HepG2 (cell line): Measurements from ENCODE around the gene GDF9. TPM values are rescaled to one million over a fixed set of nuclear protein-coding genes. Genes with fewer than 3 reads are reported as not detected.

Experiments used
- HNRNPL ChIP-seq: fragments of 200-400 bp; formaldehyde crosslinking; IDR thresholded peaks from 2 replicates; pipeline ENCODE4 v1.6.1; 2017; ENCODE audit warnings: mild to moderate bottlenecking, low read depth, low read length
- IKZF4 ChIP-seq: sonication (generic); formaldehyde crosslinking; IDR thresholded peaks from 2 replicates; pipeline ENCODE4 v1.5.1; 2020; ENCODE audit warnings: borderline replicate concordance, mild to moderate bottlenecking, low read depth, missing genetic modification reagents; ENCODE audit errors: not compliant biosample characterization
- MAF1 ChIP-seq: sonication (generic); formaldehyde crosslinking; IDR thresholded peaks from 2 replicates; pipeline ENCODE4 v1.5.0; 2020; ENCODE audit warnings: missing genetic modification reagents, borderline replicate concordance
- MTF2 ChIP-seq: sonication (generic); formaldehyde crosslinking; IDR thresholded peaks from 2 replicates; pipeline ENCODE4 v1.5.0; 2020; ENCODE audit warnings: missing genetic modification reagents, borderline replicate concordance
- NCOA1 ChIP-seq: sonication (generic); formaldehyde crosslinking; IDR thresholded peaks from 2 replicates; pipeline ENCODE4 v1.9.0; 2021; ENCODE audit warnings: missing genetic modification reagents
- RBFOX2 ChIP-seq: fragments of 200-400 bp; formaldehyde crosslinking; IDR thresholded peaks from 2 replicates; pipeline ENCODE4 v1.6.1; 2017; ENCODE audit warnings: low read depth, mild to moderate bottlenecking, low read length
- SETDB1 ChIP-seq: sonication (generic); formaldehyde crosslinking; IDR thresholded peaks from 2 replicates; pipeline ENCODE4 v1.5.1; 2020; ENCODE audit warnings: missing genetic modification reagents, mild to moderate bottlenecking, borderline replicate concordance
- ZBTB7B ChIP-seq: sonication (generic); formaldehyde crosslinking; IDR thresholded peaks from 2 replicates; pipeline ENCODE4 v1.4.0; 2020; ENCODE audit warnings: missing genetic modification reagents
- ZFP36L2 ChIP-seq: sonication (generic); formaldehyde crosslinking; IDR thresholded peaks from 2 replicates; pipeline ENCODE4 v1.4.0; 2020; ENCODE audit warnings: missing genetic modification reagents
- ZNF253 ChIP-seq: sonication (generic); formaldehyde crosslinking; IDR thresholded peaks from 2 replicates; pipeline ENCODE4 v1.8.0; 2022; ENCODE audit warnings: mild to moderate bottlenecking, missing genetic modification reagents, borderline replicate concordance
- ZNF317 ChIP-seq: sonication (generic); formaldehyde crosslinking; IDR thresholded peaks from 2 replicates; pipeline ENCODE4 v1.5.0; 2020; ENCODE audit warnings: mild to moderate bottlenecking, missing genetic modification reagents
- ZNF501 ChIP-seq: sonication (generic); formaldehyde crosslinking; IDR thresholded peaks from 2 replicates; pipeline ENCODE4 v1.5.1; 2020; ENCODE audit warnings: mild to moderate bottlenecking, moderate library complexity, missing genetic modification reagents
- polyA plus RNA-seq, 8 experiments: library from polyadenylated mRNA; depleted of rRNA in 3 of 8; stranded (reverse) in 7 of 8; unstranded in 1 of 8; fragments of >200 nt; fragmentation: Illumina TruSeq in 4 of 8; extraction: Trizol in 4 of 8; gene quantifications; 2 replicates each; pipeline versions ENCODE4 v1.2.1 to v1.2.3, GENCODE V29; 2011 to 2016; ENCODE audit warnings: low read depth in 4 of 8, missing spikeins in 1 of 8, mixed read lengths in 1 of 8; ENCODE audit not compliant: insufficient read depth in 1 of 8
- total RNA-seq, 5 experiments: library from RNA; depleted of rRNA; stranded (reverse); fragments of >200 nt; fragmentation: Illumina TruSeq; extraction: Trizol; gene quantifications; 2 replicates each; pipeline ENCODE4 v1.2.3, GENCODE V29; 2016; ENCODE audit warnings: low read depth in 1 of 5
- TF ChIP-seq, protein P1 (sequence below): sonication (generic); formaldehyde crosslinking; IDR thresholded peaks from 2 replicates; pipeline ENCODE4 v1.4.0; 2020; ENCODE audit warnings: missing genetic modification reagents, borderline replicate concordance
- TF ChIP-seq, protein P2 (sequence below): sonication (generic); formaldehyde crosslinking; IDR thresholded peaks from one replicate; pipeline ENCODE4 v1.5.1; 2020; ENCODE audit warnings: mild to moderate bottlenecking, missing genetic modification reagents; ENCODE audit errors: not compliant biosample characterization
- TF ChIP-seq, protein P3 (sequence below): sonication (generic); formaldehyde crosslinking; IDR thresholded peaks from 2 replicates; pipeline ENCODE4 v1.4.0; 2020; ENCODE audit warnings: mild to moderate bottlenecking, missing genetic modification reagents

The GDF9 gene
- total and polyA plus RNA-seq, 2 of the 13 experiments (the other 11 are each of a cell fraction or from before 2014, with no cell fraction given), result 0.33 to 0.38 TPM

DNA sequence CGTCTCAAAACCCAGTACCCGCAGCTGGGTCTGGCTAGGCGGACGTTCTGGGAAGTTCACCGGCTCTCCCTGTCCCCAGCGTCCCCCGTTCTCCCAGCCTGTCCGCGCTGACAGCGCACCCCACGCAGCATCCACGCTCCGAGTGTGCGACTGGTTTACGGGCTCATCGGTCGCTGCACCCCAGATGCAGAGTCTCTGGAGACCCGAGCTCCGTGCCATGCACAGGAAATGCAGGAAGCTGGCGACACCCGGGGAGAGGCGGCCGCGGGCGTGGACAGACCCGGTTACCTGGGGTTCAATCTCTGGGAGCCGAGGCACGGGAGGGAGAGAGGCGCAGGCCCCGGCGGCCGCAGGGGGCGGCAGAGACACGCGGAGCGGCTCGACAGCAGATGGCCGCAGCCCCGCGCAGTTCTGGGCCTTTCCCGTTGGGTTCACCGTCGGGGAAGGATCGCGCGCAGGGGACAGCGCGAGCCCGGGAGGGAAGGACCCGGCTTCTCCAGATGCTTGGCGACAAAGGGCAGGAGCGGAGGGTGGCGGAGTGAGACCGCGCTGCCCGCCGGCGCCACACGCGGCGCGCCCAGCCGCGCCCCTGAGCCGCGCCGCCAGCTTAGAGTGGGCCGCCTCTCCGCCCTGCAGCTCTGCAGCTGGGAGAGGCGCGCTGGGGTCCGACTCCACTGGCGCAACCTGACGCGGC lies 36.4 kb downstream of the GDF9 start (continued):
- TF ChIP-seq, protein P1, sequence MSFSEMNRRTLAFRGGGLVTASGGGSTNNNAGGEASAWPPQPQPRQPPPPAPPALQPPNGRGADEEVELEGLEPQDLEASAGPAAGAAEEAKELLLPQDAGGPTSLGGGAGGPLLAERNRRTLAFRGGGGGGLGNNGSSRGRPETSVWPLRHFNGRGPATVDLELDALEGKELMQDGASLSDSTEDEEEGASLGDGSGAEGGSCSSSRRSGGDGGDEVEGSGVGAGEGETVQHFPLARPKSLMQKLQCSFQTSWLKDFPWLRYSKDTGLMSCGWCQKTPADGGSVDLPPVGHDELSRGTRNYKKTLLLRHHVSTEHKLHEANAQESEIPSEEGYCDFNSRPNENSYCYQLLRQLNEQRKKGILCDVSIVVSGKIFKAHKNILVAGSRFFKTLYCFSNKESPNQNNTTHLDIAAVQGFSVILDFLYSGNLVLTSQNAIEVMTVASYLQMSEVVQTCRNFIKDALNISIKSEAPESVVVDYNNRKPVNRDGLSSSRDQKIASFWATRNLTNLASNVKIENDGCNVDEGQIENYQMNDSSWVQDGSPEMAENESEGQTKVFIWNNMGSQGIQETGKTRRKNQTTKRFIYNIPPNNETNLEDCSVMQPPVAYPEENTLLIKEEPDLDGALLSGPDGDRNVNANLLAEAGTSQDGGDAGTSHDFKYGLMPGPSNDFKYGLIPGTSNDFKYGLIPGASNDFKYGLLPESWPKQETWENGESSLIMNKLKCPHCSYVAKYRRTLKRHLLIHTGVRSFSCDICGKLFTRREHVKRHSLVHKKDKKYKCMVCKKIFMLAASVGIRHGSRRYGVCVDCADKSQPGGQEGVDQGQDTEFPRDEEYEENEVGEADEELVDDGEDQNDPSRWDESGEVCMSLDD, result peak; percentile 37; the same call in 1 of the 2 replicates
- TF ChIP-seq RBFOX2 (peak; percentile 89), HNRNPL (0 out of 2 replicates have a peak, but pooled peaks have one; percentile 41), ZBTB7B (peak; percentile 52; the same call in 1 of the 2 replicates), SETDB1 (no peak), ZNF253 (no peak), ZNF317 (peak; percentile 26; the same call in 1 of the 2 replicates), MTF2 (CRISPR knock-in tag) (no peak; the same call in 1 of the 2 replicates), ZFP36L2 (CRISPR knock-in tag) (no peak), MAF1 (CRISPR knock-in tag) (peak; percentile 69; the same call in 1 of the 2 replicates), NCOA1 (CRISPR knock-in tag) (no peak), IKZF4 (no peak), ZNF501 (0 out of 2 replicates have a peak, but pooled peaks have one; percentile 25)
- TF ChIP-seq, protein P2, sequence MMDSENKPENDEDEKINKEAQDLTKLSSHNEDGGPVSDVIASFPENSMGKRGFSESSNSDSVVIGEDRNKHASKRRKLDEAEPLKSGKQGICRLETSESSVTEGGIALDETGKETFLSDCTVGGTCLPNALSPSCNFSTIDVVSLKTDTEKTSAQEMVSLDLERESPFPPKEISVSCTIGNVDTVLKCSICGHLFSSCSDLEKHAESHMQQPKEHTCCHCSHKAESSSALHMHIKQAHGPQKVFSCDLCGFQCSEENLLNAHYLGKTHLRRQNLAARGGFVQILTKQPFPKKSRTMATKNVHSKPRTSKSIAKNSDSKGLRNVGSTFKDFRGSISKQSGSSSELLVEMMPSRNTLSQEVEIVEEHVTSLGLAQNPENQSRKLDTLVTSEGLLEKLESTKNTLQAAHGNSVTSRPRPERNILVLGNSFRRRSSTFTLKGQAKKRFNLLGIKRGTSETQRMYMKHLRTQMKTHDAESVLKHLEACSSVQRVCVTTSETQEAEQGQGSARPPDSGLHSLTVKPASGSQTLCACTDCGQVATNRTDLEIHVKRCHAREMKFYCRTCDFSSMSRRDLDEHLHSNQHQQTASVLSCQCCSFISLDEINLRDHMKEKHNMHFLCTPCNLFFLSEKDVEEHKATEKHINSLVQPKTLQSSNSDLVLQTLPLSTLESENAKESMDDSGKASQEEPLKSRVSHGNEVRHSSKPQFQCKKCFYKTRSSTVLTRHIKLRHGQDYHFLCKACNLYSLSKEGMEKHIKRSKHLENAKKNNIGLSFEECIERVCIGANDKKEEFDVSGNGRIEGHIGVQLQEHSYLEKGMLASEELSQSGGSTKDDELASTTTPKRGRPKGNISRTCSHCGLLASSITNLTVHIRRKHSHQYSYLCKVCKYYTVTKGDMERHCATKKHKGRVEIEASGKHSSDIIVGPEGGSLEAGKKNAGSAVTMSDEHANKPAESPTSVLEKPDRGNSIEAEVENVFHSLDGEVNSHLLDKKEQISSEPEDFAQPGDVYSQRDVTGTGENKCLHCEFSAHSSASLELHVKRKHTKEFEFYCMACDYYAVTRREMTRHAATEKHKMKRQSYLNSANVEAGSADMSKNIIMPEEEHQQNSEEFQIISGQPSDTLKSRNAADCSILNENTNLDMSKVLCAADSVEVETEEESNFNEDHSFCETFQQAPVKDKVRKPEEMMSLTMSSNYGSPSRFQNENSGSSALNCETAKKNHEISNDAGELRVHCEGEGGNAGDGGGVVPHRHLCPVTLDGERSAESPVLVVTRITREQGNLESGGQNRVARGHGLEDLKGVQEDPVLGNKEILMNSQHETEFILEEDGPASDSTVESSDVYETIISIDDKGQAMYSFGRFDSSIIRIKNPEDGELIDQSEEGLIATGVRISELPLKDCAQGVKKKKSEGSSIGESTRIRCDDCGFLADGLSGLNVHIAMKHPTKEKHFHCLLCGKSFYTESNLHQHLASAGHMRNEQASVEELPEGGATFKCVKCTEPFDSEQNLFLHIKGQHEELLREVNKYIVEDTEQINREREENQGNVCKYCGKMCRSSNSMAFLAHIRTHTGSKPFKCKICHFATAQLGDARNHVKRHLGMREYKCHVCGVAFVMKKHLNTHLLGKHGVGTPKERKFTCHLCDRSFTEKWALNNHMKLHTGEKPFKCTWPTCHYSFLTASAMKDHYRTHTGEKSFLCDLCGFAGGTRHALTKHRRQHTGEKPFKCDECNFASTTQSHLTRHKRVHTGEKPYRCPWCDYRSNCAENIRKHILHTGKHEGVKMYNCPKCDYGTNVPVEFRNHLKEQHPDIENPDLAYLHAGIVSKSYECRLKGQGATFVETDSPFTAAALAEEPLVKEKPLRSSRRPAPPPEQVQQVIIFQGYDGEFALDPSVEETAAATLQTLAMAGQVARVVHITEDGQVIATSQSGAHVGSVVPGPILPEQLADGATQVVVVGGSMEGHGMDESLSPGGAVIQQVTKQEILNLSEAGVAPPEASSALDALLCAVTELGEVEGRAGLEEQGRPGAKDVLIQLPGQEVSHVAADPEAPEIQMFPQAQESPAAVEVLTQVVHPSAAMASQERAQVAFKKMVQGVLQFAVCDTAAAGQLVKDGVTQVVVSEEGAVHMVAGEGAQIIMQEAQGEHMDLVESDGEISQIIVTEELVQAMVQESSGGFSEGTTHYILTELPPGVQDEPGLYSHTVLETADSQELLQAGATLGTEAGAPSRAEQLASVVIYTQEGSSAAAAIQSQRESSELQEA (CRISPR knock-in tag), result peak; percentile 41
- TF ChIP-seq, protein P3, sequence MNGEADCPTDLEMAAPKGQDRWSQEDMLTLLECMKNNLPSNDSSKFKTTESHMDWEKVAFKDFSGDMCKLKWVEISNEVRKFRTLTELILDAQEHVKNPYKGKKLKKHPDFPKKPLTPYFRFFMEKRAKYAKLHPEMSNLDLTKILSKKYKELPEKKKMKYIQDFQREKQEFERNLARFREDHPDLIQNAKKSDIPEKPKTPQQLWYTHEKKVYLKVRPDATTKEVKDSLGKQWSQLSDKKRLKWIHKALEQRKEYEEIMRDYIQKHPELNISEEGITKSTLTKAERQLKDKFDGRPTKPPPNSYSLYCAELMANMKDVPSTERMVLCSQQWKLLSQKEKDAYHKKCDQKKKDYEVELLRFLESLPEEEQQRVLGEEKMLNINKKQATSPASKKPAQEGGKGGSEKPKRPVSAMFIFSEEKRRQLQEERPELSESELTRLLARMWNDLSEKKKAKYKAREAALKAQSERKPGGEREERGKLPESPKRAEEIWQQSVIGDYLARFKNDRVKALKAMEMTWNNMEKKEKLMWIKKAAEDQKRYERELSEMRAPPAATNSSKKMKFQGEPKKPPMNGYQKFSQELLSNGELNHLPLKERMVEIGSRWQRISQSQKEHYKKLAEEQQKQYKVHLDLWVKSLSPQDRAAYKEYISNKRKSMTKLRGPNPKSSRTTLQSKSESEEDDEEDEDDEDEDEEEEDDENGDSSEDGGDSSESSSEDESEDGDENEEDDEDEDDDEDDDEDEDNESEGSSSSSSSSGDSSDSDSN (CRISPR knock-in tag), result peak; percentile 69; the same call in 1 of the 2 replicates
